ENCODE results near the gene SH3BP2. TPM values are rescaled to one million over a fixed set of nuclear protein-coding genes. Genes with fewer than 3 reads are reported as not detected.

The SH3BP2 gene
- total RNA-seq, 1 experiment from 2014 or later = 52.8 TPM

GRCh38 chr4:2816401-2816954 lies 23.6 kb downstream of the SH3BP2 start:
- H3K4me1 ChIP-seq (ENCODE audit: control insufficient read depth in 1 of 2, insufficient read depth in 2 of 2, low read length in 2 of 2) = peaks cover 19 to 45% of the 10 kb centered on the region in 2 experiments; a peak in 3 of 4 replicates
- no peak overlapping the region for H3K27ac ChIP-seq (ENCODE audit: low read depth, low read length)
- ATAC-seq = no peak
- H3K36me3 ChIP-seq (ENCODE audit: control insufficient read depth in 1 of 2, insufficient read depth in 2 of 2, low read length in 2 of 2) = peaks cover 0 to 4% of the 10 kb centered on the region in 2 experiments; a peak in 3 of 4 replicates
- no peak overlapping the region for H3K9ac ChIP-seq (ENCODE audit: low read length)
- H4K20me1 ChIP-seq (ENCODE audit: insufficient read depth) = no peaks in the 10 kb centered on the region
- TF ChIP-seq ZNF274 (IDR thresholded peaks at IDR 0.05; ENCODE audit: low read depth, low read length) (no peak), CEBPB (IDR thresholded peaks at IDR 0.05; ENCODE audit: low read depth) (no peak), REST (IDR thresholded peaks at IDR 0.05; ENCODE audit: low read depth) (no peak), ATF3 (IDR thresholded peaks at IDR 0.05) (no peak), MAX (IDR thresholded peaks at IDR 0.05) (no peak), POLR2A (IDR thresholded peaks at IDR 0.05; ENCODE audit: borderline replicate concordance, extremely low read depth, insufficient read depth, insufficient read length) (no peak), EZH2 (IDR thresholded peaks at IDR 0.05) (no peak)
- no peak overlapping the region for H3K4me3 ChIP-seq (replicated peaks in 1 of 2; ENCODE audit: low read depth in 1 of 2, low read length in 2 of 2)
- H2AFZ ChIP-seq (ENCODE audit: low read depth, low read length, poor library complexity, severe bottlenecking) = no peak overlapping the region
- no peaks in the 10 kb centered on the region for H3K9me3 ChIP-seq (ENCODE audit: control insufficient read depth in 1 of 2, insufficient read depth in 1 of 2, low read depth in 1 of 2, low read length in 2 of 2)
- no peak overlapping the region for H3K4me2 ChIP-seq (ENCODE audit: low read length)
- intact Hi-C loops (cut with micrococcal nuclease) = no loop called here
- BruUV-seq (replicated peaks) = no TSS peak
- CTCF ChIA-PET = no interaction called here
- peaks cover 53% of the 10 kb centered on the region for H3K79me2 ChIP-seq (ENCODE audit: insufficient read depth, low read length)
- no peaks in the 10 kb centered on the region for H3K27me3 ChIP-seq (ENCODE audit: insufficient read depth, low read length)
- no peaks in the 10 kb centered on the region for H3K9me2 ChIP-seq (ENCODE audit: insufficient read depth)
- RAD21 ChIA-PET (ENCODE audit: low non-redundant PET in 1 of 2, low total read pairs in 2 of 2, uncharacterized antibody in 2 of 2, unreplicated experiment in 2 of 2) = no interaction called here
- DNase-seq (ENCODE audit: low read depth, low spot score) = no peak
- POLR2A ChIA-PET = no interaction called here
